OCI-LY1 (cell line): ENCODE measurements around the gene RGCC.
A peak's percentile ranks its signal among the peaks of the same experiment; 100 is the strongest.
"Not testable (repeated sequence)": the region's sequence is repeated elsewhere in the genome, so short reads cannot be mapped to it uniquely, and the experiment has no call there.

Experiments used
- H2AFZ ChIP-seq: fragments of 200-600 bp; sonication (generic), shearing (Covaris generic); 2 replicates; pipeline ENCODE4 v1.6.0; 2014; ENCODE audit warnings: antibody characterized with exemption, mild to moderate bottlenecking, low read length
- H3F3A ChIP-seq: fragments of 200-600 bp; sonication (generic), shearing (Covaris generic); 2 replicates; pipeline ENCODE4 v1.6.0; 2014; ENCODE audit warnings: mild to moderate bottlenecking, antibody characterized with exemption, low read length, moderate library complexity; ENCODE audit not compliant: insufficient read depth
- H3K27ac ChIP-seq: fragments of 200-600 bp; sonication (generic); 2 replicates; pipeline ENCODE4 v1.5.1; 2014; ENCODE audit warnings: low read length, mixed run types, mild to moderate bottlenecking, low read depth; ENCODE audit not compliant: poor library complexity, severe bottlenecking
- H3K27me3 ChIP-seq: fragments of 200-600 bp; sonication (generic); 2 replicates; pipeline ENCODE4 v1.6.0; 2014; ENCODE audit warnings: antibody characterized with exemption, mild to moderate bottlenecking, low read length, moderate library complexity; ENCODE audit not compliant: insufficient read depth
- H3K36me3 ChIP-seq: fragments of 200-600 bp; sonication (generic); 2 replicates; pipeline ENCODE4 v1.6.1; 2014; ENCODE audit warnings: mild to moderate bottlenecking, antibody characterized with exemption, low read length, moderate library complexity, mixed read lengths; ENCODE audit not compliant: insufficient read depth
- H3K4me1 ChIP-seq: fragments of 200-600 bp; sonication (generic); 2 replicates; pipeline ENCODE4 v1.5.1; 2014; ENCODE audit warnings: mild to moderate bottlenecking, low read length, moderate library complexity; ENCODE audit not compliant: insufficient read depth, severe bottlenecking
- H3K4me2 ChIP-seq: fragments of 200-600 bp; sonication (generic), shearing (Covaris generic); 2 replicates; pipeline ENCODE4 v1.6.1; 2014; ENCODE audit warnings: low read length
- H3K4me3 ChIP-seq: fragments of 200-600 bp; sonication (generic); 2 replicates; pipeline ENCODE4 v1.5.1; 2014; ENCODE audit warnings: low read length, low read depth, mild to moderate bottlenecking, mixed read lengths; ENCODE audit not compliant: poor library complexity, severe bottlenecking
- H3K79me2 ChIP-seq: fragments of 200-600 bp; shearing (Covaris generic); 2 replicates; pipeline ENCODE4 v1.6.1; 2016; ENCODE audit warnings: mixed run types, low read length, mixed read lengths; ENCODE audit not compliant: insufficient read depth
- H3K9ac ChIP-seq: fragments of 200-600 bp; sonication (generic), shearing (Covaris generic); 2 replicates; pipeline ENCODE4 v1.6.1; 2014; ENCODE audit warnings: mild to moderate bottlenecking, low read length, mixed read lengths
- H3K9me2 ChIP-seq: fragments of 200-600 bp; sonication (generic), shearing (Covaris generic); 2 replicates; pipeline ENCODE4 v1.6.1; 2014; ENCODE audit warnings: low read depth, mild to moderate bottlenecking, low read length, mixed read lengths
- H3K9me3 ChIP-seq: fragments of 200-600 bp; shearing (Covaris generic); 2 replicates; pipeline ENCODE4 v1.6.1; 2014; ENCODE audit warnings: low read length, mixed read lengths
- H4K20me1 ChIP-seq: fragments of 200-600 bp; sonication (generic), shearing (Covaris generic); 2 replicates; pipeline ENCODE4 v1.6.0; 2016; ENCODE audit warnings: mild to moderate bottlenecking, low read length; ENCODE audit not compliant: insufficient read depth
- CTCF ChIP-seq: fragments of 200-600 bp; sonication (generic), shearing (Covaris generic); IDR thresholded peaks from 2 replicates; pipeline ENCODE4 v1.5.1; 2017; ENCODE audit warnings: mild to moderate bottlenecking, antibody characterized with exemption, low read length, moderate library complexity, mixed read lengths
- EZH2 ChIP-seq: fragments of 200-600 bp; sonication (generic), shearing (Covaris generic); IDR thresholded peaks from 2 replicates; pipeline ENCODE4 v1.8.0; 2017; ENCODE audit warnings: borderline replicate concordance, mixed run types, mild to moderate bottlenecking, antibody characterized with exemption, low read length, moderate library complexity, mixed read lengths

RGCC gene

GRCh38 chr13:41502031-41502430 is 44.7 kb downstream of the RGCC start:
- Histone ChIP-seq H3K27ac (peak overlapping the region; percentile 97), H3K9me3 (no peaks in the 10 kb centered on the region), H3K79me2 (no peaks in the 10 kb centered on the region), H3K36me3 (peaks cover 4% of the 10 kb centered on the region), H3K4me2 (peak overlapping the region; percentile 69), H3K27me3 (no peaks in the 10 kb centered on the region), H3K9ac (peak overlapping the region; percentile 87), H3K4me1 (peaks cover 85% of the 10 kb centered on the region), H3K4me3 (peak overlapping the region; percentile 61), H3K9me2 (no peaks in the 10 kb centered on the region), H4K20me1 (no peaks in the 10 kb centered on the region), H2AFZ (no peak overlapping the region), H3F3A (0 out of 2 replicates have a peak, but pooled peaks cover 6% of the 10 kb centered on the region)
- TF ChIP-seq EZH2, result no peak
- no peak for TF ChIP-seq CTCF

GRCh38 chr13:41502673-41503072 is 45.3 kb downstream of the RGCC start:
- no peaks in the 10 kb centered on the region for H3K79me2 ChIP-seq
- H3K27me3 ChIP-seq, result no peaks in the 10 kb centered on the region
- H4K20me1 ChIP-seq, result no peaks in the 10 kb centered on the region
- H3K9ac ChIP-seq, result peak overlapping the region; percentile 87
- no peaks in the 10 kb centered on the region for H3K9me3 ChIP-seq
- H3K4me3 ChIP-seq, result peak overlapping the region; percentile 61
- TF ChIP-seq EZH2, result no peak
- TF ChIP-seq CTCF, result peak; percentile 13; the same call in 1 of the 2 replicates
- peak overlapping the region; percentile 69 for H3K4me2 ChIP-seq
- no peaks in the 10 kb centered on the region for H3K9me2 ChIP-seq
- peaks cover 78% of the 10 kb centered on the region for H3K4me1 ChIP-seq
- H3K27ac ChIP-seq, result peak overlapping the region; percentile 97
- no peak overlapping the region for H2AFZ ChIP-seq
- peaks cover 4% of the 10 kb centered on the region for H3K36me3 ChIP-seq
- 0 out of 2 replicates have a peak, but pooled peaks cover 6% of the 10 kb centered on the region for H3F3A ChIP-seq

- Histone ChIP-seq H3K27me3 (no peaks in the 10 kb centered on the region), H3K4me3 (peak overlapping the region; percentile 61), H3K36me3 (peaks cover 4% of the 10 kb centered on the region), H3K9ac (peak overlapping the region; percentile 60), H3K4me1 (peaks cover 71% of the 10 kb centered on the region), H3K27ac (peak overlapping the region; percentile 97), H3K79me2 (no peaks in the 10 kb centered on the region), H3K9me2 (no peaks in the 10 kb centered on the region), H3K9me3 (no peaks in the 10 kb centered on the region), H3K4me2 (peak overlapping the region; percentile 69), H4K20me1 (no peaks in the 10 kb centered on the region), H2AFZ (no peak overlapping the region), H3F3A (0 out of 2 replicates have a peak, but pooled peaks cover 6% of the 10 kb centered on the region)
- TF ChIP-seq EZH2 (no peak), CTCF (no peak)
Measured at GRCh38 chr13:41503356-41503755, 46.0 kb downstream of the RGCC start.

- H3F3A ChIP-seq, H3K9ac ChIP-seq, H3K9me3 ChIP-seq, H3K9me2 ChIP-seq, H3K27me3 ChIP-seq, H3K79me2 ChIP-seq, H4K20me1 ChIP-seq, H2AFZ ChIP-seq, H3K36me3 ChIP-seq, H3K4me2 ChIP-seq, H3K4me3 ChIP-seq: not testable (repeated sequence)
- H3K4me1 ChIP-seq, result peaks cover 58% of the 10 kb centered on the region
- H3K27ac ChIP-seq, result peak overlapping the region; percentile 97
Measured at GRCh38 chr13:41504657-41505056, 47.3 kb downstream of the RGCC start.
